Testis (tissue), 2 donors: ENCODE data around the gene GRM3.

Experiments
- CTCF ChIP-seq, 3 experiments: fragments of 450-650 bp in 2 of 3; fragments of 200-600 bp in 1 of 3; sonication (generic) in 1 of 3; IDR thresholded peaks; one replicate each; pipeline ENCODE4 v1.5.1; 2016 to 2019; ENCODE audit warnings: antibody characterized with exemption in 3 of 3, mild to moderate bottlenecking in 2 of 3, moderate library complexity in 1 of 3
- POLR2A ChIP-seq: fragments of 450-650 bp; IDR thresholded peaks from one replicate; pipeline ENCODE4 v1.6.1; 2017; ENCODE audit warnings: antibody characterized with exemption, mild to moderate bottlenecking, moderate library complexity

GRCh38 chr7:86898171-86898570 is 254.5 kb downstream of the GRM3 start:
- TF ChIP-seq CTCF (IDR thresholded peaks at IDR 0.05) (no peak), POLR2A (no peak)
